ENCODE measurements around the gene ANKMY1.

ANKMY1 gene

DNA sequence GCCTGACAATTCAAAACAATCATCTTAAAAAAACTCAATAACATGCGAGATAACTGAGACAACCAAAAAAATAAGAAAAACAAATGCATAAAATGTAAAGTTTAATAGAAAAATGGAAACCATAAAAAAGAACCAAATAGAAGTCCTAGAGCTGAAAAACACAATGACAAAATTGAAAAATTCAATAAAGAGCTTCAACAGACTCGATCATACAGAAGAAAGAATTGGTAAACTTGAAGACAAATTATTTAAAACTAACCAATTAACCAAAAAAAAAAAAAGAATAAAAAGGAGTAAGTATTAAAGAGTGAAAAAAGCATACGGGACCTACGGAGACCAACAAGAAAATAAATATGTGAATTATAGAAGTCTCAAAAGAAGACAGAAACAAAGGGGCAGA is 84.6 kb downstream of the ANKMY1 start:
- no peak for DNase-seq (ENCODE audit: low spot score)

DNA sequence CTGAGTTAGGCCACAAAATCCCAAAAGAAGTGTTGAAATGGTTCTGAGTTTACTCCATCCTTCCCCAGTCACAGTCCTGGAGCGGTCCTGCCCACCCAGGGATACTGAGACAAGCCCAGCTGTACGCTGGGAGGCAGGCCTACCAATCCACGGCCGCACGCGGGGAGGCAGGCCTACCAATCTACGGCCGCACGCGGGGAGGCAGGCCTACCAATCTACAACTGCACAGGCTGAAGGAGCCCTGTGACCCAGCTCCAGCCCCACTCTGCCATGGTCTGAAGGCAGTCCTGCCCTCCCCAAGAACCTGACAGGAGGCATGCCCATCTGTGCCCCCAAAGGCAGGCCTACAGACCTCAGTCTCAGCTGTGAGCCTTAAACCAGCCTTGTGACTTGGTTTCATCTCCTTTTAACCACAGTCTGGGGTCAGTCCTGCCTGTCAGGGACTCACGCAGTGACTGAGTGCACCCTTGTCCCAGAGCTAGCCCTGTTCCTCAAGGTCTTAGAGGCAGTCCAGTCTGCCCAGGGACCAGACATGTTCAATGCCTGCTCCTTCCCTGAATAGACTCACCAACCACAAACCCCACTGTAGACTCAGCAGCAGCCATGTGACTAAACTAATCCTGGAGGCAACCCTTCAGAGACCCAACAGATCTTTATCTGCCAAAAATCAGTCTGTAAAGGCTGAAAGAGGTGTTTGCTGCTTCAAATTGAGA is 85.6 kb downstream of the ANKMY1 start:
- DNase-seq (ENCODE audit: low spot score): no peak

DNA sequence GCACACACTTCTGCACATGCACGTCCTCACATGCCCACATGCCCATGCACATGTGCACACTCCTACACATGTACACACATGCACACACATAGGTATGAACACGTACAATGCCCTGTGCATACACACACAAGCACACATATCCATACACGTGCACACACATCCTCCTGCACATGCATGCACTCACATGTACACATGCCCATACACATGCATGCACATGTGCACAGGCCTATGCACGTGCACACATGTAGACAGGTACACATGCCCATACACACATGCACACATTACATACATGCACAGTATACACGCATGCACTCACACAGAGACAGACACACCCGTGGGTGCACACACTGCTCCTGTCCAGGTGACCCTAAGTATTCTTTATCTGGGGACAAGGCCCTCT is 88.0 kb downstream of the ANKMY1 start:
- DNase-seq (ENCODE audit: low spot score): no peak

DNA sequence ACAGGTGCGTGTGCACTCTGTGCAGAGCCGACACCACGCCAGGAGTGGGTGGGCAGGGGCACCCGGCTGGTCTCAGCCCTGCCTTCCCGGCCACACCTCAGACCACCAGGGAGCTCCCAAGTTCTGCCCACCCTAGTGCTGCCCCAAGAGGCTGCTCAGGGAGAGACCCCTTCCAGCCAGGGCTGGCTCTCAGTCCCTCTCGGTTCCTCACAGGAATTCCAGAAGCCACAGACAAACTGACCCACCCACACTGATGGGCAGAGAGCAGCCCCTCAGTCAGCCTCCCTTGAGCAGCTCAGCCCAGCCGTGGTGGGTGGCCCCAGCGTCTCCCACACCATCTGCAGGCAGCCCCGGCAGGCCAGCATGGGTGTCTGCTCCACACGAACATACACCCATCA is 88.5 kb downstream of the ANKMY1 start:
- DNase-seq (ENCODE audit: low spot score): no peak

DNA sequence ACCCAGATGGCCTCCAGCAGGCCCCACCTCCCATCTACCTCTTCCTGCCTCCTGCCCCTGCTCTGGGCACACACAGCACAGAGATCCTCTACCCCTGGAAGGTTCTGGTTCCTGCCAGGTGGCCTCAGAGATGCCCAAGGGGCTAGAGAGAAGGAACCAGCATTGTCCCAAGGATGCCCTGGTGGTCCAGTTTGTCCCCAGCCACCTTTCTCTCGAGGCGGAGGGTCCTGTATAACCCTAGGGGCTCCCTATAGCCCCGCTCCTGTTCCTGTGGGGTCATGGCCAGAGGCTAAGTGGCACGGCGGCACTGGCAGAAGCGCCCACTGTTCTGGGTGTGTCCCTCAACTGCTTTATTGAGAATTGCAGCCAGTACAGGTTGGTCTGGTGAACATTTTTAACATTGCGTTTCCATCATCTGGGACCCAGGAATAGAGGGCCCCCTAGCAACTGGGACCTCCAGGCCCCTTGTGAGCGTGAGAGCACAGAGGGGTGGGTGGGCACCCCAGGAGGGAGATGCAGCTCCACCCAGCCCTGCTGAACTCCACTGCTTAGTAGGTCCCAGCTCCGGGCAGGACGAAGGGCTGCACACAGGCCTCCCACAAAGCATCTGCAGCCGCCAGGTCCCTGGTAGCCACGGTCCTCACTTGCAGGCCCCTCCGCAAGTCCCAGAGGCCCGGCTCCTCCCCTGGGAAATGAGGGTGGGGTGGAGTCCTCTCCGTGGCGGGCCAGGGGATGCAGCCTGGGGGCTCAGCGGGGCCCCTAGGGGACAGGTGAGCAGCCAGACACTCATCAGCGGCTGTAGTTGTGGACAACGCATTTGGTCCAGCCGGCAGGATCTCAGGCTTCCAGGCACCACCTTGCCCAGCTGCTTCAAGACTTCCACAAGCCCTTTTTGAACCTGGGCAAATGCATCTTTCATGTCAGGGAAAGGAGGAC is 89.2 kb downstream of the ANKMY1 start:
- no peak for DNase-seq (ENCODE audit: low spot score)

DNA sequence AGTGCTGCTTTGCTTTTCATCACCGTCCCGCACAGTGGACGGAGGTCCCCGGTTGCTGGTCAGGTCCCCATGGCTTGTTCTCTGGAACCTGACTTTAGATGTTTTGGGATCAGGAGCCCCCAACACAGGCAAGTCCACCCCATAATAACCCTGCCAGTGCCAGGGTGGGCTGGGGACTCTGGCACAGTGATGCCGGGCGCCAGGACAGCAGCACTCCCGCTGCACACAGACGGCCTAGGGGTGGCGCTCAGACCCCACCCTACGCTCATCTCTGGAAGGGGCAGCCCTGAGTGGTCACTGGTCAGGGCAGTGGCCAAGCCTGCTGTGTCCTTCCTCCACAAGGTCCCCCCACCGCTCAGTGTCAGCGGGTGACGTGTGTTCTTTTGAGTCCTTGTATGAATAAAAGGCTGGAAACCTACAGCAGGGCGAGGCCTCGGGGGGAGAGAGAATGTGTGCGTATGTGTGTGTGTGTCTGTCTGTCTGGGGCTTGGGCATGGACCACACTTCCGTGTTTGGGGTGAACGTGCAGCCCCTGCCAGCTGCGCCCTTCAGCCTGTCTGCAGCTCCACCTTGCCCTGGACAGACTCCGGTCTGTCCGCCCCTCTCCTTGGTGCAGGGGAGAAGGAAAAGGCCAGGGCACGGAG is 90.0 kb downstream of the ANKMY1 start:
- DNase-seq (ENCODE audit: low spot score): no peak

DNA sequence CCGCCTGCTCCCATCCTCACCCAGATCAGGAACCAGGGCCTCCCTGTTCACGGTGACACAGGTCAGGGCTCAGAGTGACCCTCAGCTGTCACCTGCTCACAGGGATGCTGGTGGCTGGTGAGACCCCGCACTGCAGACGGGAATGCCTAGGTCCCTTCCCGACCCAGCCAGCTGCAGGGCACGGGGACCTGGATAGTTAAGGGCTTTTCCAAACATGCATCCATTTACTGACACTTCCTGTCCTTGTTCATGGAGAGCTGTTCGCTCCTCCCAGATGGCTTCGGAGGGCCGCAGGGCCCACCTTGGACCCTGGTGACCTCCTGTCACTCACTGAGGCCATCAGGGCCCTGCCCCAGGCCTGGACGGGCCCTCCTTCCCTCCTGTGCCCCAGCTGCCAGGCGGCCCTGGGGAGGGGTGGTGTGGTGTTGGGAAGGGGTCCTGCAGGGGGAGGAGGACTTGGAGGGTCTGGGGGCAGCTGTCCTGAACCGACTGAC is 90.6 kb downstream of the ANKMY1 start:
- no peak for DNase-seq (ENCODE audit: low spot score)

DNA sequence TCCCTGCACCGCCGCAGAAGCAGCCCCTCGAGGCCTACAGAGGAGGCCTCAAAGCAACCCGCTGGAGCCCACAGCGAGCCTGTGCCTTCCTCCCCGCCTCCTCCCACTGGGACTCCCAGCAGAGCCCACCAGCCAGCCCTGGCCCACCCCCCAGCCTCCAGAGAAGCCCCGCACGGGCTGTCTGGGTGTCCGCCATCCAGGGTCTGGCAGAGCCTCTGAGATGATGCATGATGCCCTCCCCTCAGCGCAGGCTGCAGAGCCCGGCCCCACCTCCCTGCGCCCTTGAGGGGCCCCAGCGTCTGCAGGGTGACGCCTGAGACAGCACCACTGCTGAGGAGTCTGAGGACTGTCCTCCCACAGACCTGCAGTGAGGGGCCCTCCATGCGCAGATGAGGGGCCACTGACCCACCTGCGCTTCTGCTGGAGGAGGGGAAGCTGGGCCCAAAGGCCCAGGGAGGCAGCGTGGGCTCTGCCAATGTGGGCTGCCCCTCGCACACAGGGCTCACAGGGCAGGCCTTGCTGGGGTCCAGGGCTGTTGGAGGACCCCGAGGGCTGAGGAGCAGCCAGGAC is 91.1 kb downstream of the ANKMY1 start:
- DNase-seq (ENCODE audit: low spot score): no peak

DNA sequence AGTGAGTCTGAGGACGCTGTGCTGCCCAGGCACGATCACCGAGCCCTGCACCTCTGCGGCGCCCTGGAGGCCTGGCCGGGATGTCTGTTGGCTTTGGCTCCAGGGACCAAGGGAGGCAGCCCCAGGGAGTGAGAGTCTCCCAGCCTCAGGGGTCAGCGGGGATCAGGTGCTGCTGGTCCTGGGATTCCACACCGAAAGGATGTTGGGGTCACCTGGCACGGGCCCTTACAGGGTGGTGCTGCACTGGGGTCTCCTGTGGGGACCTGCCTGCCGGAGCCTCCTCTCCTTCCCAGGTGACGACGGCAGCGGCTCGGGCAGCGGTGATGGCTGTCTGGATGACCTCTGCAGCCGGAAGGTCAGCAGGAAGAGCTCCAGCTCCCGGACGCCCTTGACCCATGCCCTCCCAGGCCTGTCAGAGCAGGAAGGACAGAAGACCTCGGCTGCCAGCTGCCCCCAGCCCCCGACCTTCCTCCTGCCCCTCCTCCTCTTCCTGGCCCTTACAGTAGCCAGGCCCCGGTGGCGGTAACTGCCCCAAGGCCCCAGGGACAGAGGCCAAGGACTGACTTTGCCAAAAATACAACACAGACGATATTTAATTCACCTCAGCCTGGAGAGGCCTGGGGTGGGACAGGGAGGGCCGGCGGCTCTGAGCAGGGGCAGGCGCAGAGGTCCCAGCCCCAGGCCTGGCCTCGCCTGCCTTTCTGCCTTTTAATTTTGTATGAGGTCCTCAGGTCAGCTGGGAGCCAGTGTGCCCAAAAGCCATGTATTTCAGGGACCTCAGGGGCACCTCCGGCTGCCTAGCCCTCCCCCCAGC is 91.8 kb downstream of the ANKMY1 start:
- no peak for DNase-seq (ENCODE audit: low spot score)

DNA sequence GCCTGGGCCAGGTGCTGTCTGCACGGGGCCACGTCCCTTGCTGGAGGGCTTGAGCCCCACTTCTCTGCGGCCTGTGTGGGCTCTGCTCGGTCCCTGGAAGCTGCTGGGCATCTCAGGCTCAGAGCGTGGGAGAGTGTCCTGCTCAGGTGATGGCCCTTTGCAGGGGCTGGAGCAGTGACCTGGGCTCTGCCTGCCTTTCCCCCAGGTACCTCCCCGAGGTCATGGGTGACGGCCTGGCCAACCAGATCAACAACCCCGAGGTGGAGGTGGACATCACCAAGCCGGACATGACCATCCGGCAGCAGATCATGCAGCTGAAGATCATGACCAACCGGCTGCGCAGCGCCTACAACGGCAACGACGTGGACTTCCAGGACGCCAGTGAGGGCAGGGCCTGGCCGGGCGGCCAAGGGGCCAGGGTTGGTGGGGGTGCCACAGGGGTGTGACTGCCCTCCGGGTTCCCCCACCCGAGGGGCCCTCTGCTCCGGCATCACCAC is 92.5 kb downstream of the ANKMY1 start:
- DNase-seq (ENCODE audit: low spot score): no peak

DNA sequence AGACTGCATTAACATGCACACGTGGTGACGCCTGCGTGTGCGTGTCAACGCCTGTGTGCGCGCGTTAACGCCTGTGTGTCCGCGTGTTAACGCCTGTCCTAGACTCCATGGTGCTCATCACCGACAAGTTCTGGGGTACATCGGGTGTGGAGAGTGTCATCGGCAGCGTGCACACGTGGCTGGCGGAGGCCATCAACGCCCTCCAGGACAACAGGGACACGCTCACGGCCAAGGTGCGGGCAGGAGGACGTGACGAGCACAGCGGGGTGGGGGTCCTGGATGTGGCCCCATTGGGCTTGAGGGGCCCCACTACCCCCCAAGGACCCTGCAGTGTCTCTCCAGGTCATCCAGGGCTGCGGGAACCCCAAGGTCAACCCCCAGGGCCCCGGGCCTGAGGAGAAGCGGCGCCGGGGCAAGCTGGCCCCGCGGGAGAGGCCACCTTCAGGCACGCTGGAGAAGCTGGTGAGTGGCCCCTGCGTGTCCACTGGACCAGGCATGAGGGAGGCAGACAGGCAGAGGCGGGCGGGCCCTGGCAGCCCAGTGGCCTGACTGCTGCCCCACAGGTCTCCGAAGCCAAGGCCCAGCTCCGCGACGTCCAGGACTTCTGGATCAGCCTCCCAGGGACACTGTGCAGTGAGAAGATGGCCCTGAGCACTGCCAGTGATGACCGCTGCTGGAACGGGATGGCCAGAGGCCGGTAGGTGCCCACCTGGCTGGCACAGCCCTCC is 93.1 kb downstream of the ANKMY1 start:
- DNase-seq (ENCODE audit: low spot score): no peak

DNA sequence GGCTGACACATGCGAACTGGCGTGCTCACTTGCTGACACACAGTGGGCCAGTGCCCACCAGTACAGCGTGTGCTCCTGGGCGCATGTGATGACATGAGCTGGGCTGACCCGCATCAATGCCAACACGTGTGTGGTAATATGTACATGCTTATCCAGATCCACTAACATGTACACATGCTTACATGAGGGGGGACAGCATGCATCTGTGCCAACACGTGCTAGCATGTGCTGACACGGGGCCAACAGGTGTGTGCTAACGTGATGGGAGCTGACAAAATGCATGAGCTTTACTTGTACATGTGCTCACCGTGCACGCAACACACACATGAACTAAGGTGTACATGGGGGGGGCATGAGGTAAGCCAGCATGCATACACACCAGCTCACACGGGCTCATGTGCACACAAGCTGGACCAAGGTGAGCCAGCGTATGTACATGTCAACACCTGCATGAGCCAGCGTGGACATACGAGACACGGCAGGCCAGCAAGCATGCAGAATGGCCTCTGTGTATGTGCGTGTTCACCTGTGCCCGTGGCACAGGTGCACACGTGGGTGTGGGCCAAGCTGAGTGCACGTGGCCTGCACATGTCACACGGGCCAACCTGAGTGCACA is 93.8 kb downstream of the ANKMY1 start:
- DNase-seq (ENCODE audit: low spot score): no peak

DNA sequence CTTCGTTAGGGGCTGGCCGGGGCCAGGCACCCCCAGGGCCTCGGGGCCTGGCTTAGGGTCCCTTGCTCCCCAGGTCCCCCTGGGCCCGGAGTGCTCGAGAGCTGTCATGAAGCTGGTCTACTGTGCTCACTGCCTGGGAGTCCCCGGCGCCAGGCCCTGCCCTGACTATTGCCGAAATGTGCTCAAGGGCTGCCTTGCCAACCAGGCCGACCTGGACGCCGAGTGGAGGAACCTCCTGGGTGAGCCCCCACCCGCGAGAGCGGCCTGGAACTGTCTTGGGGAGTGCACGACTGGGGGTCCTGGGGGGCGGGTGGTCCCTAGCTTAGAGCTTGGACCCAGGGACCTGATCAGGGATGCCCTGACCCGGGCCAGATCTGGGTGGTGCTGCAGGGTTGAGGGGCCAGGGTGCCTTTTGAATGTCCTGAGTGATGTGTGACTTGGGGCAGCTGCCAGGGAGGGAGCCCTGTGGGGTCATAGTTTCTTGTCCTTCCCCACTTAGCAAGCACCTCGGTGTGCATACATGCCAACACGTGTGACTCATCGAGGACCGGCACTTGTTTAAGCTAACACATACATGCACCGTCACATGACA is 94.4 kb downstream of the ANKMY1 start:
- no peak for DNase-seq (ENCODE audit: low spot score)

DNA sequence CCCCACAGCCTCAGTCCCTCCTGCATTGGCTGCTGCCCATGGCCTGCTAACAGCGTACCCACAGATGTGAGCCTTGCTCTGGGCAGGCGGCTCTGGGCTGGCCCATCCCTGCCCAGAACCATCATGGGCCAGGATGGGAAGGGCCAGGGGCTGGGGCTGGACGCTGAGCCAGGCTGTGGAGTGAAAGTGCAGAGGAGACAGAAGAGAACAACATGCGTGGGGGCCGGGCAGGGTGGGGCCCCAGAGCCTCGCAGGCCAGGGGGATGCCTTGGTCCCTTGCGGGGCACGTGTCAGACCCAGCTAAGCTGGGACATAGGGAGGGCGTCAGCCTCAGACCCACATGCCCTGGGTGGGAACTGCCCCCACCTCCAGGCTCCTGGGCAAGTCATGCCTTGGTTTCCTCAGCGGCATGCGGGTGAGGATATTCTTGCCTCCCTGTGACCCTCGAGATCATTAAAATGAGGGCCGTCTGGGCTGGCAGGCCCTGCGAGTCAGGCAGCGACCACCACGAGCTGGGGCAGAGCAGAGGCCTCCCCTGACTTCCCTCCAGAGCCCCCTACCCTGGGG is 95.0 kb downstream of the ANKMY1 start:
- no peak for DNase-seq (ENCODE audit: low spot score)

DNA sequence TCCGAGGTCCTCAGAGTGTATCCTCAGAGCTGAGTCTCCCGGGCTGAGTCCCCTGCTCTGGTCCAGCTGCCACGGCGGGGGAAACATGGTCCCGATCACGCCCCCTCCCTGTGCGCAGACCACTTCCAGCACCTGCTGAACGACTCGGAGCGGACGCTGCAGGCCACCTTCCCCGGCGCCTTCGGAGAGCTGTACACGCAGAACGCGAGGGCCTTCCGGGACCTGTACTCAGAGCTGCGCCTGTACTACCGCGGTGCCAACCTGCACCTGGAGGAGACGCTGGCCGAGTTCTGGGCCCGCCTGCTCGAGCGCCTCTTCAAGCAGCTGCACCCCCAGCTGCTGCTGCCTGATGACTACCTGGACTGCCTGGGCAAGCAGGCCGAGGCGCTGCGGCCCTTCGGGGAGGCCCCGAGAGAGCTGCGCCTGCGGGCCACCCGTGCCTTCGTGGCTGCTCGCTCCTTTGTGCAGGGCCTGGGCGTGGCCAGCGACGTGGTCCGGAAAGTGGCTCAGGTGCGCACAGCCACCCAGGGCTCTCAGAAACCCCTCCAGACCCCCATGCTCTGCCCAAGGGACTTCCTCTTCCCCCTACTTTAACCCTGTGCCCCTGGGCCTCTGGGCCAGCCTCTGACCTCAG is 95.6 kb downstream of the ANKMY1 start:
- no peak for DNase-seq (ENCODE audit: low spot score)

DNA sequence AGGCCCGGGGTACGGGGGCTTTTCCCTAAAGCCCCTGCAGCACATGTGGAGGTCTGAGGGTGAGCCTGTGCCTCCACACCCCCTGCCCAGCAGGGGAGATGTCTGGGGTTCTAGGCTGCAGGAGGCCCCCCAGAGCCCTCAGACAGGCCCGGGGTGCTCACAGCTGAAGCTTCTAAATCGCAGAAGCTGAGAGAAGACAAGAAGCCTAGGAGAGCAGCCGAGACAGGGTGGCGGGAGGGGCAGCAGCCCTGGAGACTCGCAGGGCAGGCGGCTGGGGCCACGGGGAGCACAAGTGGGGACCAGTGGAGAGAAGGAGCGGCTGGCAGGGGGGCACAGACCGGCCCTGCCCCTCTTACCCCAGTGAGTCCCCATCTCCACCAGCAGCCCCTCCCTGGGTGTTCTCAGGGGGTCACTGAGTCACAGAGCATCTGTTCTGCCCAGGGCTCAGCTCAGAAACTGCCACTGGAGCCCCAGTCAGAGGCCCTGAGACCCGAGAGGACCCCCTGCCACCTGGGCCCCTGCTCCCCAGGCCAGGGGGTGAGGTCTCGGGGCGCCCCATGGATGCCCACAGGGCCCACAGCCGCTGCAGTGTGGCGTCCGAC is 96.2 kb downstream of the ANKMY1 start:
- DNase-seq (ENCODE audit: low spot score): no peak

DNA sequence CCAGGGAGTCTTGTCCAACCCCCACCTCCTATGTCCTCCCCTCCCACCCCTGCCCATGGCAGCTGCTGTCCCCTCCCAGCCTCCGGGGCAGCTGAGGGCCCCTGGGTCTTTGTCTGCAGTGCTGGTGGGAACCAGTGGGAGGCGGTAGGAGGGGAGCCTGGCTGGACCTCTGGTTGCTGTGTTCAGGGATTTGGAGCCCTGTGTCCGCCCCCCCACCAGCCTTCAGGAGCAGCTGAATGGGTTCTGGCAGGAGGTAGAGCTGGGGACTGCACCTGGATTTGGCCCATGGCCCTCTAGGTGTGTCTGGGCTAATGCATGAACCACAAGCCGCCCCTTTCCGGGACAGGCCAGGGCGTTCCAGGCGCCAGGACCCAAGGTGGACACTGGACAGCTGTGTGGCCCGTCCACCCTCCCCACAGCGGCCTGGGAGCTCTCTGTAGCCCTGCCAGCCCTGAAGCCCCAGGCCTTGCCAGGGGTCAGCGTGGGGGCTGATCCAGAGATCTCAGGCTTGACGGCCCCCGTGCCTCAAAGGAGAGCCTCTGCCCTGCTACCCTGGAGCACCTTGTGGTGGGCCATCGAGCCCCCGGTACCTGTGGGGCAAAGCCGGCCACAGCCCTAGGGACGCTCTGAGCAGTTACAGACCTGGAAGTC is 96.9 kb downstream of the ANKMY1 start:
- no peak for DNase-seq (ENCODE audit: low spot score)

DNA sequence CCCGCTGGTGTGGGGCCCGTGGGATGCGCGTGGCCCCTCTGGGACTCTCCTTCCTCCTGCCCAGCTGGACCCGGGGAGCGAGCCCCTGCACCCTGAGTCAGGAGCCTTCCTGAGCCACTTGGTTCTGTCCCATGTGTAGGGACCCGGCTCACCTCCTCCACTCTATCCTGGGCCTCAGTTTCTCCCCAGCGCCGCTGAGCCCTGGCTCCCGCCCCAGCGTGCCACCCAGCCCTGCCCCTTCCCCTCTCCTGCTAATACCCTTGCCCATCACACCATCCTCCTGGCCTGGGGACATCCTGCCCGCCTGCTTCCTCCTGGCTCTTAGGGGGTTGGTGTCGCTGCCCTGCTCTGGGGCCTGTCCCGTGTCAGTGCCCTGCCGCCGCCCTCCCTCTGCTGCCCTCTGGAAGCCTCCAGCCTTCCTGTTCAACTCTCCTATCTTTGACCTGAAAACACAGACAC is 97.5 kb downstream of the ANKMY1 start:
- no peak for DNase-seq (ENCODE audit: low spot score)
